ENCODE measurements around the gene CNTNAP2.

DNA sequence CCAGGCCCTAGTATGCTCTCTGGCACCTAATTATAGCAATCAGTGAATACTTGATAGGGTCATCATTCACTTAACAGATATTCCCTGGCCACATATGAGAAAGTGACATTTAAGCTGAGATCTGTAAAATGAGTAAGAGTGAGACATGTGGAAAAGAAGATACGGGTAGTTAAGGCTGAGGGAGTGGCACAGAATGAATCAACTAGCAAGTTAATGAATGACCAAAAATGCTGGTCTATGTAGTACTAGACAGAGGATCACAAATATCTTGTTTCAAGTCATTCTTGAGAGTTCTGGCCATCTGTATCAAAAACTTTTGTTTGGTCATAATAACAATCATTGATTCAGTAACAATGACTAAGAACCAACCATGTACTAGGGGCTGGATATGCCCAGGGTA lies 954.9 kb downstream of the CNTNAP2 start:
- TF ChIP-seq ARNT (IDR thresholded peaks at IDR 0.05) (no peak), SUZ12 (IDR thresholded peaks at IDR 0.05) (no peak), FOXM1 (IDR thresholded peaks at IDR 0.05; ENCODE audit: borderline replicate concordance) (no peak), ZNF384 (IDR thresholded peaks at IDR 0.05) (no peak), BHLHE40 (IDR thresholded peaks at IDR 0.05; ENCODE audit: borderline replicate concordance) (no peak), FOXK2 (IDR thresholded peaks at IDR 0.05) (no peak), HDGF (IDR thresholded peaks at IDR 0.05; ENCODE audit: borderline replicate concordance) (no peak)
